Spleen (tissue), 7 donors: ENCODE results near the gene TTLL8.

Experiments used
- POLR2A ChIP-seq, 3 donors: fragments of 450-650 bp; IDR thresholded peaks; one replicate each; pipeline ENCODE4 v1.5.1; 2017; ENCODE audit warnings: antibody characterized with exemption in 3 of 3, mild to moderate bottlenecking in 1 of 3
- POLR2AphosphoS5 ChIP-seq, 3 donors: sonication (generic); formaldehyde crosslinking; IDR thresholded peaks; one replicate each; pipeline ENCODE4 v1.5.1; 2017; ENCODE audit warnings: antibody characterized with exemption in 3 of 3
- TF ChIP-seq, protein P1 (sequence below), 11 experiments: fragments of 200-600 bp in 7 of 11; fragments of 450-650 bp in 4 of 11; sonication (generic) in 4 of 11; IDR thresholded peaks in 8 of 11; conservative IDR thresholded peaks in 3 of 11; 1 replicate in 7 of 11; 2 replicates in 4 of 11; pipeline versions ENCODE4 v1.4.0 to v1.8.0; 2016 to 2021; ENCODE audit warnings: antibody characterized with exemption in 11 of 11, inconsistent platforms in 4 of 11, mild to moderate bottlenecking in 1 of 11
- donor health status: DM: no; HTN: no; CAD: no; lungs with moderate emphysema.
- donor health status: DM: no; HTN: no; CAD: no.
- donor health status: DM: no; HTN: no; CAD: no.

- TF ChIP-seq, protein P1, sequence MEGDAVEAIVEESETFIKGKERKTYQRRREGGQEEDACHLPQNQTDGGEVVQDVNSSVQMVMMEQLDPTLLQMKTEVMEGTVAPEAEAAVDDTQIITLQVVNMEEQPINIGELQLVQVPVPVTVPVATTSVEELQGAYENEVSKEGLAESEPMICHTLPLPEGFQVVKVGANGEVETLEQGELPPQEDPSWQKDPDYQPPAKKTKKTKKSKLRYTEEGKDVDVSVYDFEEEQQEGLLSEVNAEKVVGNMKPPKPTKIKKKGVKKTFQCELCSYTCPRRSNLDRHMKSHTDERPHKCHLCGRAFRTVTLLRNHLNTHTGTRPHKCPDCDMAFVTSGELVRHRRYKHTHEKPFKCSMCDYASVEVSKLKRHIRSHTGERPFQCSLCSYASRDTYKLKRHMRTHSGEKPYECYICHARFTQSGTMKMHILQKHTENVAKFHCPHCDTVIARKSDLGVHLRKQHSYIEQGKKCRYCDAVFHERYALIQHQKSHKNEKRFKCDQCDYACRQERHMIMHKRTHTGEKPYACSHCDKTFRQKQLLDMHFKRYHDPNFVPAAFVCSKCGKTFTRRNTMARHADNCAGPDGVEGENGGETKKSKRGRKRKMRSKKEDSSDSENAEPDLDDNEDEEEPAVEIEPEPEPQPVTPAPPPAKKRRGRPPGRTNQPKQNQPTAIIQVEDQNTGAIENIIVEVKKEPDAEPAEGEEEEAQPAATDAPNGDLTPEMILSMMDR (IDR thresholded peaks at IDR 0.05 in 8 of 11, conservative IDR thresholded peaks at IDR 0.05 in 3 of 11), result no peak
- TF ChIP-seq POLR2AphosphoS5 (IDR thresholded peaks at IDR 0.05) (no peak), POLR2A (IDR thresholded peaks at IDR 0.05) (no peak)
These were observed 22.8 kb downstream of the TTLL8 start for GRCh38 chr22:50035131-50035881.
